NCI-H748 (cell line): ENCODE results near the gene CEP170.
"Not testable (repeated sequence)": the region's sequence is repeated elsewhere in the genome, so short reads cannot be mapped to it uniquely, and the experiment has no call there.

Experiments
- DNase-seq: peaks from one replicate; lab custom pipeline; 2025; ENCODE audit not compliant: unreplicated experiment; lab: John Stamatoyannopoulos, UW

CEP170 gene

DNA sequence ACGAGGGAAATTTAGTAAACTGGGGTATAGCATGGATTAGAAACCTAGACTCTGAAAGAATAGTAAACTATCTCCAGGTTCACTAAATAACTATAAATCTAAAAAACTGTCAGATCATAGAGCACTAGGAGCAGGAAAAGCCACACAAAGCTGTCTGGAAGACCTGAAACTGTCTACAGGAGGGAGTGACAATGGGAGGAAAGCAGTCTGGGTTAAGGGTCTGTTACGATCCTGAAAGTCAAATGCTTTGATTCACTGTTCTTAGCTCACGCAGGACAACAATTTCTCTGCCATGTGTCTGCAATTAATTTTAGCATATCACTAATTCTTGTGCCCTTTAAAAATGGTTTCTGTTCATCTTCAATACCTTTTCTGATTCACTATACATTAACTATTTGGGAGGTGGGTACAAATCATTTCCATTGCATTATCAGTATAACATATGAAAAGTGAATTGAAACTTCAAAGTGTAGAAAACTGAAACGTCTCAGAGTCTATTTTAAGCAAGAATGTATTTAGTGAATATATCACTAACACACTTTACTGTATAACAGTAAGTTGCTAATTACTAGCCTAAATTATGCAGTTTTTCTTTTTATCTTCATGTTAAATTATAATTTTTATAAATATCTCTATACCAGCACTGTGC is 18.4 kb downstream of the CEP170 start:
- DNase-seq, result no peak

DNA sequence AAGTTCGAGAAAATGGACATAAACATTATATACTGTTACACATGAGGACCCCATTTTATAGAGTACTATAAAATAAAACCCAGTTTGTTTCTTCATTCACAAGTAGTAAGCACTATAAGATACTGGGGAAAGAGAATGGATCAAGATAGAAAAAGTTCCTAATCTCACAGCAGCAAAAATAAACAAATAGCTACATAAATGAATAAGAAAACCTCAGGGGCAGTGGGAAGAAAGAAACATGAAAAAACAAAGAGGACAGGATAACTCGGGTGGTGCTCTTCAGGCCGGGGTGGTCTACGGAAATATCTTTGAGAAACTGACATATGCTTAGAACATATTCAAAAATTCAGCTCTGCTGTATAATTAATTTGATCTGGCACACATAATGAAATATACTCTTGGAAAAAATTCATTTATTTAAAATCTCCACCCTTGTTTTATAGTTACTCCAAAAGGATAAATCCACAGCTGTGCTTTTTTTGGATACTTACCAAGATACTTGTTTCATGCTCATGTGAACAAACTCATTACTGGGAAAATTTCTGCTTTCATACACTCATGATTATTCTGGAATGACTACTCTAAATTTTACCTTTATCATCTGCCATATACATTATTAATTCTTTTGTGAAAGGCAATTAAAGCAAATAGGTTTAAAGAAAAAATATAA is 20.0 kb downstream of the CEP170 start:
- DNase-seq, result no peak

DNA sequence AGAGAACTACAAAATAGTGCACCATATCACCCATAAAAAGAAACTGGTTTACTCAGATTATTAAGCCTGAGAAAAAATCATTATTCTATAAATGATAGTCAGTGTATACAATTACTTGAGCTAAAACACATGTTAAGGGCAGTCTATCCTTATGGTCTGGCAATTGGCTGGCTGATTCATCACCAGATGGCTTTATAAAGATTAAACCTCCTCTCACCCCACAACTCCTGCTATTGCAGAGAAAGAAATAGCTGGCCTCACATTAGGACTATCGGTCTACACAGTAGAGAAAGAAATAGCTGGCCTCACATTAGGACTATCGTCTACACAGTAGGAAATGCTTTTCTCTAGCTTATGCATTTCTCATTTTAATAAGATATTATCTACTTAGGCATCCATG is 21.2 kb downstream of the CEP170 start:
- DNase-seq, result no peak

DNA sequence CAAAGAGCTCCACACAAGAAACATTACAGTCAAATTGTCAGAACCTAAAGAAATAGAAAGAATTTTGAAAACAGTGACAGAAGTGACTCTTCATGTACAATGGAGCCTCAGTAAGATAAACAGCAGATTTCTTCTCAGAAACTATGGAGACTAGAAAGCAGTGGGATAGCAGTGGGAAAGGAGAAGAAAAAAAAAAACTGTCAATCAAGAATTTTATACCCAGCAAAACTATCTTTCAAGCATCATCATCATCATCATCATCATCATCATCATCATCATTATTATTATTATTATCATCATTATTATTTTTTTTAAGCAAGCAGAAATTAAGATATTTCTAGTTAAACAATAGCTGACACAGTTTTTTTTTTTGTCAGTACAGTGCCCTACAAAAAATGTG is 24.2 kb downstream of the CEP170 start:
- DNase-seq, result peak; percentile 37

DNA sequence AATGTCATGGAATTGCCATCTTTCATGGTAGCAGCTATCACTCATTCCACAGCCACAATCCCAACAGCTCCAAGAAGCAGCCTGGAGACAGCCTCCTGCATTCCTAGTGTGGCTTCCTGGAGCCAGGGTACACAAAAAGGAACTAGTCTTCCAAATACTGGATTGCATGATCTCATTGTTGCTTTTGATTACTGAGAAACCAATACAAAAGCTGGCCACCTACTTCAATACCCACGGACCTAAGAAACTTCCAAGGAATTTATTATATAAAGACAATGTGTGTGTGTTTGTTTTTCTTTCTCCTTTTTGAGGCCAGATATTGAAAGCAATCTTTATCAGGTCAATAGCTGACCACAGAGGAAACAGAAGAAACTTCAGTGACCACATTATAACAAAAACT is 25.6 kb downstream of the CEP170 start:
- DNase-seq, result no peak

DNA sequence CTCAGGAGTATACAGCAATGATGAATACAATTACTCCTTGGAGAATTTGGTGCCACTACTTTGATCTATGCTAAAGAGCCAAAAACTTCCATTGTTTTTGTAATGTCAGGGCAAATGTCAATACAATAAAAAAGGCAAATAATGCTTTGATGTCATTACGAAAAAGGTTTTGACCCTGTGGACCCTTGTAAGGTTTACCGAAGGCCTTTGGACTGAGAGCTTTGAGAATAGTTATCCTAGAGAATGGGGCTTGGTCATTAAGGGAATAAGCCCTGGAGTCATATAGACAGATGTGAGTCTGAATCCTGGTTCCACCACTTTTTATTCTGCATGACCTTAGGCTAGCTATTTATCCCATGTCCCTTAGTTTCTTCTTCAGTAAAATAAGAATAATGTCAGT is 27.5 kb downstream of the CEP170 start:
- DNase-seq, result no peak

DNA sequence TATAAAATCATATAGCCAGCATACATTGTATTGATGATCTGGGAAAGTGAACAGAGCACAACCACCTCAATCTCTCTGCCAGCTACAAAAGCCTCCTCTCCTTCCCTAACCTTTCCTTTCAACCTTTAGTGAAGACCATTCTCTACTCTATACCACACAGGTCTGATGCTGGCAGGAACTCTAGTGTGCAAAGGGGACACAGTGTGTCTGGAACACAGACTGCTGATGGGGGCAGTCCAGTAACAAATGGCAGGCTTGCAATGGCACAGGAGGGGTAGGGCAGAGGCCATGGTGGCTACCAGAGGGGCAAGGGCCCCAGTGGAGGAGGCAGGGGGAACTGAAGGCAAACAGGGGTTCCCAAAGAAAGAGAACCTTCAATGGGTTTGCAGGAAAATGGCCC is 37.0 kb downstream of the CEP170 start:
- no peak for DNase-seq

DNA sequence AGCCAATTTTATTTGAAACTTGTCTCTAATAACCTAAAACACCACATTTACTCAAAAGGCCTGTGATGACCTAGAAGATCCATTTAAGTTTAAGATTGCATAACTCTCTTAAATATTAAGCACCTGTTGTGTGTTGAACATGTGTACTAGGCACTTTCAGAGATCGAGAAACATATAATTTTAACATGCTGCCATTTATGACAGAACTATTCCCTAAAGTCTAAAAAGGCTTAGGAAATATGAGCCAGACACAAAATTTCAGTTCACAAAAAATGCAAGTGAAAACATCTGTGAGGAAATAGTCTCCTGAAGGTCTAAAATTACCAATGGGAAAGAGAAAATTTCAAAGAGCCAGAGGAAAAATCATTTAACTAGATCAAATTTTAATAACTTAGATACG is 37.7 kb downstream of the CEP170 start:
- no peak for DNase-seq

DNA sequence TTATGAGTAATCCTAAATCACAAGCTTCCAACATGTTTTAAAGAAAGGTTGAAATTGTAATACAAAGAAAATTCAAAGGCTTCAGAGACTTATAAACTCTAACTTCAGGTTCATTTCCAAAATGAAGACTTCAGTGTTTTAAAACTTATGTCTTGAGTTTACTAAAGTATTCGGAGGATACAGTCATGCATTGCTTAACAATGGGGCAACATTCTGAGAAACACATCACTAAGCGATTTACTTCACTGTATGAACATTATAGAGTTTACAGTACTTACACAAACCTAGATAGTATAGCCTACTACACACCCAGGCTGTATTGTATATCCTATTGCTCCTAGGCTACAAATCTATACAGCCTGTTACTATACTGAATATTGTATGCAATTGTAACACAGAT is 38.3 kb downstream of the CEP170 start:
- DNase-seq, result no peak

DNA sequence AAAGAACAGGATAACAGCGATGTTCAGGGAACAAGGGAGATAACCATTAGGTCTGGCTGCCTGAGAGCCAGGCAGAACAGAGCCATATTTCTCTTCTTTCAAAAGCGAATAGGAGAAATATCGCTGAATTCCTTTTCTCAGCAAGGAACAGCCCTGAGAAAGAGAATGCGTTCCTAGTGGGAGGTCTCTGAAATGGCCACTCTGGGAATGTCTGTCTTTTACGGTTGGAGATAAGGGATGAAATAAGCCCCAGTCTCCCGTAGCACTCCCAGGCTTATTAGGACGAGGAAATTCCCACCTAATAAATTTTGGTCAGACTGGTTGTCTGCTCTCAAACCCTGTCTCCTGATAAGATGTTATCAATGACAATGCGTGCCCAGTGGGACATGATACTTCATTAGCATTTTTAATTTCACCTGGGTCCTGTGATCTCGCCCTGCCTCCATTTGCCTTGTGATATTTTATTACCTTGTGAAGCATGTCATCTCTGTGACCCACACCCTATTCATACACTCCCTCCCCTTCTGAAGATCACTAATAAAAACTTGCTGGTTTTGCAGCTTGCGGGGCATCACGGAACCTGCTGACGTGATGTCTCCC is 39.7 kb downstream of the CEP170 start:
- DNase-seq, result not testable (repeated sequence)

DNA sequence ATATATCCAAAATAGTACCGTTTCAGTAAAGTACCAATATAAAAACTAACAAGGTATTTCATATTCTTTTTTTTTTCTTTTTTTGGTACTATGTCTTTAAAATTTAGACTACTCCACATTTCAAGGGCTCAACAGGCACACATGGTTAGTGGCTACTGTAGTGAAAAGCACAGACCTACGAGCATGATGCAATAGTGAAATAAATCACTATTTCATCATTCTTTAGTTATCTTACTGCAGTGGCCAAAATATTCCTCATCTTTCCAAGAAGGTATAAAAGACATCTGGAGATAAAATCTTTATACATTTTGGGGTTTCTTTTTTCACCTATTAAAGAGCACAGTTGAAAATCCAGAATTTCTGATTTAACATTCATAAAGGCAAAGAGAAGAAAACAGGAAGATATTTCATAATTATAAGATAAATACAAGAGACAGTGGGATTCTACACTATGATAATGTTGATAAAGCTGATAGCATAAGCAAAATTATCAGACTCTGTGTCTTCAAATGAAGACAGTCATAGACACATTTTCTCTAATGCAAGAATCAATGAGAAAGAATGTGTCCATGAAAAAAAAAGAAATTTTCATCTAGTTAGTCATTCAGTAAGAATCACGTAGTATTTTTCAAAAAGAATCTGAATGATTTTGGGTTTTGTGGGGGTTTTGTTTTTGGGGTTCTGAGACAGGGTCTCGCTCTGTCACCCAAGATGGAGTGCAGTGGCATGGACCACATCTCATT is 41.9 kb downstream of the CEP170 start:
- no peak for DNase-seq

DNA sequence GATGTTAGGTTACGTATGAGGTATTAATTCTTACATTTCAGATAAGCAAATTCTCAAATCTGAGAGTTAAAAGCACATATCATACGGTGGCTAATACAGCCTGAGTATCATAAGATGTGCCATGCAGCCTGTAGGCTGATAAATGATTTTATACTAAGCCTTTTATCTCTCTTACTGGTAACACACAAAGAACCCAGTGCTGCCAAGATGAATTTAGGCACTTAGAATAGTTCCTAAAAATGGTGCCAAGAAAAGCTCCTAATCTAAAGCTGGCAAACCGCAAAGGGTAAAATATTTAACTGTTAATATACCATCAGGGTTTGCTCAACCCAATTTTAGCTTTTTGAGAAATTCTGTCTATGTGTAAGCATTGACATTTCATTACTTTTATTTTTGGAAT is 43.1 kb downstream of the CEP170 start:
- DNase-seq, result not testable (repeated sequence)

DNA sequence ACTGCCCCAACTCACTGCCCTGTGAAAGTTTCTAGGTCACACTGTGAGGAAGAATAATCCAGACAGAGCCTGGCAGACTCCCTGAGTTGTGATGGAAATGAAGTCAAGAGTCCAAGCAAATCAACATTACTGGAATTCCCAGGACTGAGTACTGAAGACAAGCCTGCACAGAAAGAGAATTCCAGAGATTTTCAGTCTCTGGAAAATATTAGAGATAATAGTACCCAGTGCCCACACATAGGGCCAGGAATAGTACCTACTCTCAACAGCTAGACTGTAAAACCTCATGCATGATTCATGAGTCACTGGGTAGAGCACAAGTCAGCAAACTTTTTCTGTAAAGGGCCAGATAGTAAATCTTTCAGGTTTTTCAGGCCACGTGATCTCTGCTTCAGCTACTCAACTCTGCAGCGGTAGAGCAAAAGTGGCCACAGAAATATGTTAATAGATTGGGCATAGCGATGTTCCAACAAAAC is 50.0 kb downstream of the CEP170 start:
- DNase-seq, result not testable (repeated sequence)

DNA sequence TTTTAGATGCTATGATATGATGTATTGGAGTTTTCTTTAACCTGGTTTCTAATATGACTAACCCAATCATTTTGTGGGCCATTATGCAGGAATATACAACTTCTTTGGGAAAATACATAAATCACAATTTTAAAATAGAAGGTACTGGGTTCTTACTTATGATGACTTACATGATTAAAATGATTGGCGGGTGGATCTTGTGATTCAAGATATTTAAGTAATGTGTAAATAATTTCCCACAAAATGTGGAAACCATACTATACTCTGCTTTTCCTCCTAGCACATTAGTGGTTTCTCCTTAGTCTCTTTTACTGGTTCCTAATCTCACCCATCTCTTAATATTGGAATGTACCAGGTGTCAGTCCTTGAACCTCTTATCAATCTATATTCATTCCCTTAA is 50.7 kb downstream of the CEP170 start:
- not testable (repeated sequence) for DNase-seq

DNA sequence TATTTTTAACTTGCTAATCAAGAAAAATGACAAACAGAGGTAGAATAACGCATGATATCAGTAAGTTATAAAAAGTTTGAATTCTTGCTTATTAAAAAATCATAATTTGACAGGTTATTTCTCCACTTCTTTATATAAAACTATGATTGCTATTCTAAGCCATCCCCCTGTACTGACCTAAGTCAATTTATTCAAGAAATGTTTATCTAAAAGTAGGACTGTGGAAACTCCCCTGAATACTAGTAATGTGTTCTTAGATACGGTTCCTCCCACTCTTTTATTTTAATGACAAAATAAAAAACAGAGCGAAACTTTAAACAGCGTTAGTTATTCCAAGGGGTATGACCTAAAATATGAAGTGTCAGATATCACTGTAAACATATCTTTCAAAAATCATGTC is 51.9 kb downstream of the CEP170 start:
- DNase-seq, result not testable (repeated sequence)

DNA sequence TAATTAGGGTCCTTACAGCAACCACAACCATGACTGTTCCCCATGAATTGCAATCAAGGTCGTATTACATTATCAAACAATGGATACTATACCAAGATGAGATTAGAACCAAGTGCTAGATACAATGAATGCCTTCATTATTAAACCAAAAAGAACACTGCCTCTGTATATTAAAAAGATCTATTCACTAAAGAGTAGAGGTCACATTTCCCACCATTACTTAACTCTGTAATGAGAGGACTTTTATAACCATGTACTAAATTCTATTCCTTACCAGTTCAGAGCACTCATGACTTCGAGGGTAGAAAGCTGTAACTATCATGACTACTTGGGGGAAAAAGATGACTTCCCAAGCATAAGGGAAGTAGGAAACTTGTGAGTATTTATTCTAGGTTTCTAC is 53.8 kb downstream of the CEP170 start:
- not testable (repeated sequence) for DNase-seq

DNA sequence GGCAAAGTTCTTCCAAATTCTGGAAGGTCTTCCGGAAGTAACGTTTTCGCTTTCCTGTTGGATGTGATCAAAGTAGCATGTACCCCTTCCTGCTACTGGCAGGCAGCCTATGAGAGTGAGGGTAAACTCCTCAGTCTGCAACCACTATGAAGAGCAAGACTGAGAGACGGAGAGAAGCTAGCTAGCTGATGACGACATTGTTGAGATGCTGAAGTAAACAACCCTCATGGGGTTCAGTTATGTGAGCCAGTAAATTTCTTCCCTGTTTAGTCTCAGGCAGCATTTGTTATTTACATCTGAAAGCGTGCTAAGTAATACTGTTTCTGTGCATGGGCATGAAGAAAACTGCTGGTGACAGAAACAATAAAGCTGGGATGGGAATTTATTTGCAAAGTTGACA is 57.6 kb downstream of the CEP170 start:
- not testable (repeated sequence) for DNase-seq

DNA sequence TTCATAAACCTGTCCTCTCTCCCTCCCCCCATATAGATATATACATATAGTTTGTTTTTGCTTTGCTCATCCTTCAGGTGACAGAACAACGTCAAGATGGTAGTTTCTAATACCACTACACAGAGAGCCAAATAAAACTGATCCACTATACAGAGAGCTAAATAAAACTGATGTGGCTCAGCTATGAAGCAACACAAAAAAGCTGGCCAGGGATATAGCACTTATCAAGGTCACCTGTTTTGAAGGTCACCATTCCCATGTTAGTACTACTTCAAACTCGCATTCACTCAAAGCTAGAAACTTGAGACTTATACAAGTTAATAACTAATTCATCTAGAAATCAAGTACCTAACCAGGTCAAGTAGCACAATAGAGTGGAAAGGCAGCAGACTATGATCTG is 61.8 kb downstream of the CEP170 start:
- DNase-seq, result not testable (repeated sequence)

DNA sequence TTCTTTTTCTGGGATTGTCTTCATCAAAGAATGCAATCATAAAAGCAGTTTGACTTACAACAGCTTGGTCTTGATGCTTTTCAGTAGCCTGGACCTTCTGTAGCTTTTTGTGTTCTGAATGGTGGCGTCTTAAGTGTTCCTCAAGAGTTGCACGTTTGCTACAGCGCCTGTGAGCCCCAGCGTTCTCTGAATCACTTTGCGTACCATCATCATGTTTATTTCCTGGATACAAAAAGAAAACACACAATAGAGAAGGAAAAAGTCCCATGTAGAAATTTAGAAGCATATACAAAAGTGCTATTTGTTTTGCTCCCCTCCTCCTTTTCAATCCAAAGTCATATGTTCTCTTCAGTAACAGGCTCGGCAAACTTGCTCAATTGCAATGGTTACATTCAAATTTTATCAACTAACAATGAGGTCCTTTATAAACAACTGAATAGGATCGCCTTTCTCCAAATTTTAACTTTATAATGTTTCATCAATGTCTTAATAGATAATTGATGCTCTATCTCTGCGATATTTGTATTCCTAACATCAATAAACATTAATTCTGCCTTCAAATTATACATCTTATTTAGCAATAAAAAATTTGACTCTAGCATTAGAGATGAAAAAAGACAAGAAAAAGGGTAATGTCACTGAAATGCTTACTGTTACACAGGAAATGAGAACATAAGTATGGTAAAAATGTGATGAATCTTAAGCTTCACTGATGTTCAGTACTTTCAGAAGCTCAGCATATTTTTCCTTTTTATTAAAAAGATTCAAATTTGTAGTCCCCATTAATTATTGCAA is 68.7 kb downstream of the CEP170 start:
- not testable (repeated sequence) for DNase-seq

DNA sequence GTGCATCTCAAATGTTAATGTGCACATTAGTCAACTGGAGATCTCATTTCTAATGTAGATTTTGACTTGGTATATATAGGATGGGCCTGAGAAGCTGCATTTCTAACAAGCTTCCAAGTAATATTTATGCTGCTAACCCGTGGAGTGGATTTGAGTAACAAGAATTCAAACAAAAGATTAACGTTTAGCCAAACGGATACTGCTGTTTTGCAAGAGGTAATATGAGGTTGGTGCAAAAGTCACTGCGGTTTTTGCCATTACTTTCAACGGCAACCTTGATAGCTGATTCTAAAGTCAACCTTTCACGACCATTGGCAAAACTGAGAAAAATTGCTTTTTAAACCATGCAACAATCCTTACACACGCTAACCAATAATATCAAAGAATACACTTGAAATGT is 70.3 kb downstream of the CEP170 start:
- not testable (repeated sequence) for DNase-seq

DNA sequence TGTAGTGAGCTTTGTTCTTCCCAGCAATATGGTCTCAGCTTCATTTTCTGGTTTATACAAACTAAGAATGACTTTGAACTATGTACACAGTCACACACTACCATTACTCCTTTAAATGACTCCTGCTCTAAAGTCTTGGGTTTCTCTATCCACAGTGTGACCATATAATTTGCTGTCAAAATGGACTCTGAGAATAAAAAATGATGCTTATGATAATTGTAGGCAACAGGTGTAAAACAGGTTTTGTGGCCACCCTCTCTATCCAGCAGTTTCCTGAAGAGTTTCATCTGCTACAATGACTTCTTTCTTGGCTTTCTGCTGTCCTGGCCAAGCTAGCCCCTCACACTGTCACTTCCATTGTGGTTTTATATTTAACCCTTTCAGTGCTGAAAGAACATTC is 71.4 kb downstream of the CEP170 start:
- not testable (repeated sequence) for DNase-seq
